Measurements from ENCODE around the gene GPD2. TPM values are rescaled to one million over a fixed set of nuclear protein-coding genes. Genes with fewer than 3 reads are reported as not detected.

GPD2 gene
- total and polyA plus RNA-seq, 2 of the 13 experiments (the other 11 are each of a cell fraction or from before 2014, with no cell fraction given): not detected

GRCh38 chr2:156400706-156401678, 35.2 kb upstream of the GPD2 start (continued):
- TF ChIP-seq ZNF276 (CRISPR knock-in tag; IDR thresholded peaks at IDR 0.05; ENCODE audit: low read depth) (peak; percentile 26; the same call in 1 of the 2 replicates), MZF1 (CRISPR knock-in tag; IDR thresholded peaks at IDR 0.05; ENCODE audit: borderline replicate concordance) (no peak), ZNF772 (CRISPR knock-in tag; IDR thresholded peaks at IDR 0.05) (no peak), ZNF552 (CRISPR knock-in tag; IDR thresholded peaks at IDR 0.05; ENCODE audit: borderline replicate concordance) (no peak), CBFB (CRISPR knock-in tag; IDR thresholded peaks at IDR 0.05) (no peak), IRF2 (CRISPR knock-in tag; IDR thresholded peaks at IDR 0.05) (peak; percentile 68; the same call in 1 of the 2 replicates), GZF1 (CRISPR knock-in tag; IDR thresholded peaks at IDR 0.05) (no peak), ZNF33A (CRISPR knock-in tag; IDR thresholded peaks at IDR 0.05; ENCODE audit: borderline replicate concordance) (no peak), ZNF235 (CRISPR knock-in tag; IDR thresholded peaks at IDR 0.05; ENCODE audit: borderline replicate concordance) (no peak), TSC22D2 (CRISPR knock-in tag; IDR thresholded peaks at IDR 0.05; ENCODE audit: borderline replicate concordance) (peak; percentile 57; the same call in 1 of the 2 replicates), RAD21 (CRISPR knock-in tag; IDR thresholded peaks at IDR 0.05) (no peak), PLSCR1 (CRISPR knock-in tag; IDR thresholded peaks at IDR 0.05; ENCODE audit: borderline replicate concordance) (no peak), ZNF629 (CRISPR knock-in tag; conservative IDR thresholded peaks at IDR 0.05) (peak; percentile 54; the same call in 1 of the 2 replicates), SOX6 (IDR thresholded peaks at IDR 0.05) (no peak), SOX6 (CRISPR knock-in tag; IDR thresholded peaks at IDR 0.05) (no peak; the same call in 1 of the 2 replicates), ZNF678 (CRISPR knock-in tag; IDR thresholded peaks at IDR 0.05) (no peak), DBP (CRISPR knock-in tag; IDR thresholded peaks at IDR 0.05; ENCODE audit: not compliant biosample characterization) (no peak), REL (CRISPR knock-in tag; conservative IDR thresholded peaks at IDR 0.05) (no peak)
- TF ChIP-seq, protein P1, sequence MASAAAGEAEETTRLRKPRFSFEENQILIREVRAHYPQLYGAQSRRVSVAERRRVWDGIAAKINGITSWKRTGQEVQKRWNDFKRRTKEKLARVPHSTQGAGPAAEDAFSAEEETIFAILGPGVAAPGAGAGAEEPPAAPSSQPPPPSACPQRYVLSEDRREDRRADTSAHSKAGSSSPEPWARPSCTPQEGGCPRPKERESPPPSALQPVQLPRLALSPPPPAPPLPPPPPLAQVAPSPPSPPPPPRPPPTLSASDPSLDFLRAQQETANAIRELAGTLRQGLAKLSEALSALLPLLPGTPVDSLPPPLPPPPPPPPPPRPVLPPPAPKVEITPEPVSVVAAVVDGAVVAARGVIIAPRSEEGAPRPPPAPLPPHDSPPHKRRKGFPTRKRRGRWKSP (CRISPR knock-in tag; IDR thresholded peaks at IDR 0.05): peak; percentile 46; the same call in 1 of the 2 replicates
- TF ChIP-seq, protein P2, sequence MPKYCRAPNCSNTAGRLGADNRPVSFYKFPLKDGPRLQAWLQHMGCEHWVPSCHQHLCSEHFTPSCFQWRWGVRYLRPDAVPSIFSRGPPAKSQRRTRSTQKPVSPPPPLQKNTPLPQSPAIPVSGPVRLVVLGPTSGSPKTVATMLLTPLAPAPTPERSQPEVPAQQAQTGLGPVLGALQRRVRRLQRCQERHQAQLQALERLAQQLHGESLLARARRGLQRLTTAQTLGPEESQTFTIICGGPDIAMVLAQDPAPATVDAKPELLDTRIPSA (CRISPR knock-in tag; IDR thresholded peaks at IDR 0.05; ENCODE audit: borderline replicate concordance): 0 out of 2 replicates have a peak, but pooled peaks have one; percentile 38
- TF ChIP-seq, protein P3, sequence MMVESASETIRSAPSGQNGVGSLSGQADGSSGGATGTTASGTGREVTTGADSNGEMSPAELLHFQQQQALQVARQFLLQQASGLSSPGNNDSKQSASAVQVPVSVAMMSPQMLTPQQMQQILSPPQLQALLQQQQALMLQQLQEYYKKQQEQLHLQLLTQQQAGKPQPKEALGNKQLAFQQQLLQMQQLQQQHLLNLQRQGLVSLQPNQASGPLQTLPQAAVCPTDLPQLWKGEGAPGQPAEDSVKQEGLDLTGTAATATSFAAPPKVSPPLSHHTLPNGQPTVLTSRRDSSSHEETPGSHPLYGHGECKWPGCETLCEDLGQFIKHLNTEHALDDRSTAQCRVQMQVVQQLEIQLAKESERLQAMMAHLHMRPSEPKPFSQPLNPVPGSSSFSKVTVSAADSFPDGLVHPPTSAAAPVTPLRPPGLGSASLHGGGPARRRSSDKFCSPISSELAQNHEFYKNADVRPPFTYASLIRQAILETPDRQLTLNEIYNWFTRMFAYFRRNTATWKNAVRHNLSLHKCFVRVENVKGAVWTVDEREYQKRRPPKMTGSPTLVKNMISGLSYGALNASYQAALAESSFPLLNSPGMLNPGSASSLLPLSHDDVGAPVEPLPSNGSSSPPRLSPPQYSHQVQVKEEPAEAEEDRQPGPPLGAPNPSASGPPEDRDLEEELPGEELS (CRISPR knock-in tag; IDR thresholded peaks at IDR 0.05): no peak
